HUDEP-2 (cell line): ENCODE measurements around the gene UNKL.

Experiments used
- DNase-seq, 76 experiments: peaks; one replicate each; lab custom pipeline; 2025; ENCODE audit not compliant: unreplicated experiment in 76 of 76; lab: John Stamatoyannopoulos, UW

Gene UNKL

DNA sequence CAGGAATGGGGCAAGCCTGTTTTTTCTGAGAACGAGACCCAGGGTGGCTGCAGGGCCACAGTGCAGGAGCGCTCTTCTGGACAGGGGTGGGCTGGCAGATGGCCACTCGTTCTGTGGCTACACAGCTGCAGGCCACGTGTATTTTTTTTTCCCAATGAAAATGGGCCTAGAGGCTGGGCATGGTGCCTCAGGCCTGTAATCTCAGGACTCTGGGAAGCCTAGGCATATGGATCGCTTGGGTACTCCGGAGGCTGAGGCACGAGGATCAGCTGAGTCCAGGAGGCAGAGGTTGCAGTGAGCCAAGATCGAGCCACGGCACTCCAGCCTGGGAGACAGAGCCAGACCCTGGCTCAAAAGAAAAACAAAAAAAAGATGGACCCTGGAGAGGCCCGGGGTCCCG is 6.8 kb downstream of the UNKL start:
- DNase-seq: no peak

DNA sequence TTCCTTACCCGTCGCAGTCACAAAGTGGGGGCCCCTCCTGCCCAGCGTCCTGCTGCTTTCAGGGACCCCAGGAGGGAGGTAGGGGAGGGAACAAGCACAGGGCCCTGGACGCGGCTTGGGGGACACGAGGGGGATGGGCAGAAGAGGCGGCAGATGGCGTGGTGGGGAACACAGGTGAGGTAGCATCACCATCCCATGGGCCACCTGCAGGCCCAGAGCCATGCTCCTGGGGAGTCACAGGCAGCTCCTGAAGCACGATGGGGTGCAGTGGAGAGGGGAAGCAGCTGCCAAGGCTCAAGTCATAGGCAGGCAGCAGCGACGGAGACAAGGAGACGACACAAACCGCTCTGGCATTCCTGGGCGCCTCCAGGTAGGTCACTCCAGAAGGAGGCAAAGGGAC is 10.8 kb downstream of the UNKL start:
- DNase-seq: no peak

DNA sequence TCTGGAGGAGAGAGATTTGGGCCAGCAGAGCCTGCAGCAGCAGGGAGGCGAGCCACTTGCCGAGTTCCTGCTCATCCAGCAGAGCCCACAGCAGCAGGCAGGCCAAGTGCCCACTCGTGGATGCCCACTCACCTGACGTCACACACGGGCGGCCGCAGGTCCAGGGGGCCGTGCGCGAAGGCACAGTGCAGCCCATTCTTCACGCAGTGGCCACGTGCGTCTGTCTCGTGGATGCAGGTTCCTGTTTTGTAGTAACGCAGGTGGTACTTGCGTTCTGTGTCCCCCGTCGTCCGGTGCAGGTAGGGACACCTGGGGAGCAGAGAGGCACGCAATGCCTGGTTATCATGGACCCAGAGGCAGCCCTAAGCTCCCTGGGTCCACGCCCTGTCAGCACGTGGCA is 11.5 kb downstream of the UNKL start:
- DNase-seq: no peak

DNA sequence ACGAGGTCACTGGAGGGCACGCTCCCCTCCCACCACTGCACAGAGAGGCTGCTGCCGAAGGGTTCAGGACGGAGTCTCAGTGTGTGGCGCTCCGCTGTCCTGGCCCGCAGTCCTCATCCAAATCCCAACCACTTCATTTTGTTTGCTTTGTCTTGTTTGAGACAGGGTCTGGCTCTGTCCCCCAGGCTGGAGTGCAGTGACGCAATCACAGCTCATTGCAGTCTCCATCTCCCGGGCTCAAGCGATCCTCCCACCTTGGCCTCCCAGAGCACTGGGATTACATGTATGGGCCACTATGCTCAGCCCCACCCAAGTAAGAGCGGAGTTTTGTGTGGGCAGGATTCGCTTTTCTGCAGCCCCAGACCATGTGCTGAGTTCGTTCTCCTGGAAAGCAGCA is 12.7 kb downstream of the UNKL start:
- no peak for DNase-seq

DNA sequence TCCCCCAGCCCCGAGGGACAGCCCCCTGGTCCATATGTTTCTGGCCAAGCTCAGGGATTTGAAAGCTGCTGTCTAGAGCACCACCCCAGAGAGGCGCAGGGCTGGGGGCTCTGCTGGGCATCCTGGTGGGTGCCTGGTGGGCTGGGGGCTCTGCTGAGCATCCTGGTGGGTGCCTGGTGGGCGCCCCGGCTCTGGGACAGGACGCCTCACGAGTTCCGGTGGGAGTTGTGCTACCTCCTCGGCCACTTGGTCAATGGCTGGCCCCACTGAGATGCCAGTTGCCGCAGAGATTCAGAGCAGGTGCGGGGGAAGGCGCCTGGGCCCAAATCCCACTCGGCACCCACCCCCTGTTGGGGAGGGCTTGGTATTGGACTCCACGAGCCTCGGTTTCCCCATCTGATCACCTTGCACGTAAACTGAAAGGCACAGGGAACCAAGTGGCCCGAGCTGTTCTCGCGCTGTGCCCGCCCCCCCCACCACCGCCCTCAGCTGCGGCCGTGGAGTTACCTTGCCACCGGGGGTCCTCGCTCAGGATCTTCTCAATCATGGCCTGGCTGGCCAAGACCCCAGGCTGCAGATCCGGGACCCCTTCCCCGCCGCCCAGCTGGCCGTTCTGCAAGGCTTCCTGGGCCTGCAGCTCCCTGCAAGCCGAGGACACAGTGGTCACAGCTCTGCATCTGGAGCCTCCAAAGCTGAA is 13.3 kb downstream of the UNKL start:
- no peak for DNase-seq

DNA sequence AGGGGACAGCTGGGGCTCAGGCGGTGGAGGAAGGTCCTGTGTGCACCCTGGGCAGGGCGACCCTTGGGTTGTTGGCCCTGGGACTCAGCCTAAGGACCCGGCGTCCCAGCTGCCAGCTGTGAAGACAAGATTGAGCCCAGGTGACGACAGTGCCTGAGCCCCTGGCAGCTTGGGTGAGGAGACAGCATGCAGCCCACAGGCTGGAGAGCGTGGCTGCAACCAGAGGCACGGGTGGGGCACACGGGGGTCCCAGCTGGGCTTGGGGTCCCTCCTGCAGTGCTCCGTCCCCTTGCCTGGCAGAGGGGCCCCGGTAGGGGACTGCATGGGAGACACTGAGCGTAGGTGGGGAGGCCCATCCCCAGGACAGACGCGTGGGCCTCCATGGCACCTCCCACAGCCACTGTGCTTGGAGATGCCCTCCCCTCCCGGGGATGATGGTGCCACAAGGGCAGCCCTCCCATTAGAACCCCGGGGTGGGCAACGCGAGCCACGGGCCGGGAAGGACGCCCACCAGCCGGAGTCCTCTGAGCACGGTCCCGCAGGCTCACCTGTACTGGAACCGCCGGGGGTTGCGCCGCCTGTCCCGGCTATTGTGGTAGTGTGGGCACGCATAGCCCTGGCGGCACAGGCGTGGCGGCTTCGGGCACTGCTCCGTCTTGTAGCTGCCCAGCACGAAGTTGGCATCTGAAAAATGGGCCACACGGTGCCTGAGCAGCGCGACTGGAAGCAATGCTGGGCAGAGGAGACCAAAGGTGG is 15.5 kb downstream of the UNKL start:
- DNase-seq: no peak

DNA sequence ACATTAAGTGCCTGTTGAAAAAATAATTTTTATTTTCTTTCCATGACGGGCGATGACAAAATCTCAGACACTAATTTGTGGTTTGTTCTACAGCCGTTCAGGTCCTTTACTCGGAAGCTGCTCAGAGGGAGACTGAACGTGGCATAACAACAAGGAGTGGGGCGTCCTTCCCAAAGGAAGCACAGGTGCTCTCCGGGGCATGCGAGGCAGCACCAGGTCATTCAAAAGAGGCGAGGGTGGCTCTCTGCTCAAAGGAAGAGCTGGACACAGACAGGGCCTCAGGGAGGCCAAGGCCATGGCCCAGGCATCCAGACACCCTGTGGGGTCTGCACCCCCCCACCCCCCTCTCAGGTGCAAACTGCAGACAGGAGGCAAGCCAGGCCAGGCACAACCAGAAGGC is 16.2 kb downstream of the UNKL start:
- DNase-seq: no peak

DNA sequence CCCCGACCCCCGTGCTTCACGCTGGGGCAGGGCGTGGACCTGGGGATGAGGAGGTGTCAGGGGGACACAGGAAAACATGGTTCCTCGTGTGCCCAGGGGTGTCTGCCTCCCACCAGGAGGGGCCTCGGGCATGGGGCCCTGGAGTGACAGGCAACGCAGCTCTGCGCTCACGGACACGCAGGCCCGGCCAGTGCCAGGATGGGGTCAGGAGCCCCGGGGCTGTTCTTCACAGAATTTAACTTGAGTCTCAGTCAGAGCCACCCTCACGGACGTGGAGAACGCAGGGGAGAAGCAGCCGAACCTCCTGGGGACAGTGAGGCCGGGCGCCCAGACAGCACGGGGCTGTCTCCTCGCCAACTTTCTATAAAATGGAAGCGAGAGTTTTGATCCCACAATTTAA is 16.7 kb downstream of the UNKL start:
- no peak for DNase-seq

DNA sequence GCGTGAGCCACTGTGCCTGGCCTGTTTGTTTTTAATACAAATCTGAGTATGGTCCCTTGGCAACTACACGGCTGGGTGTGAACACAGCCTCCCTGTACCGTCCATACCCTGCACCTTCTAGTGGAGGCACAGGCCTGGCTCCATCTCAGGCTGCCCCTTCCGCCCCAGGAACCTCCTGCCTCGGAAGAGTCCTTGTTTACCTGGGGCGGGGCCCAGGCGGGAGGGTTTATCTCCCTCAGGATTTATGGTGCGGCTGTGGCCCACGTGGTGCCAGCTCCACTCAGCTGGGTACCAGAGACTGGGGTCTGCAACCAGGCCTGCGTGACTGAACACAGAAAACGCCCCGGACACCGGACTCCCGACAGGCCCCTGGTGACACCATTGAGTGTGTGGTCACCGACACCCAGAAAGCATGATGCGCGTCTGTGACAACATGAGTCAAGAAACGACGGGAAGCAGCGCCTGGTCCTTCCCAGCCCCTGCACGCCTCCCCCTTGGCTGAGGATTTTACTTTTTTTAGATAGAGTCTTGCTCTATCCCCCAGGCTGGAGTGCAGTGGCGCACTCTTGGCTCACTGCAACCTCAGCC is 19.0 kb downstream of the UNKL start:
- no peak for DNase-seq

DNA sequence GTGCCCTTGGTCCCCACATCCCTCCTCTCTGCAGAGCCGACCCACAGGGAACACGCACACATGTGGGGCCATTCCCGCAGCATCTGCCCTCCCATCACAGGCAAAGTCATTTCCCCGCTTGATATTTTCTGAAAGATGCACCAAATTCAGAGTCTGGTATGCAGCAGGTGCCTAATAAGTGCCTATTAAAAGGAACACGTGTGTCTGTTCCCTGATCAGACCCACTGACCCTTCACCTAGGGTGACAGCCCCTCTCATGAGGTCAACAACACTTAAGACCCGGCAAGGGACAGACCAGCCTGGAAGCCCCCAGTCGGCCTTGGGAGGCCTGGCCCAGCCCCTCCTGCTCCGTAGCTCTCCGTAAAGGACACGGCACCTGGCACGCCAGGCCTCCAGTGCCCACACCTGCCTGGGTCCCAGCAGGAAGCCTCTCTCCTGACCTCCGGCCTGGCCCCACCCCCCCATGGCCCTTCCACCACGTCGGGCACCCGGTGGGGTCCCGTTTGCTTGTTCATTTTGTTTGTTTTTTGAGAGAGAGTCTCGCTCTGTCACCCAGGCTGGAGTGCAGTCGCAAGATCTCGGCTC is 20.0 kb downstream of the UNKL start:
- DNase-seq: no peak

DNA sequence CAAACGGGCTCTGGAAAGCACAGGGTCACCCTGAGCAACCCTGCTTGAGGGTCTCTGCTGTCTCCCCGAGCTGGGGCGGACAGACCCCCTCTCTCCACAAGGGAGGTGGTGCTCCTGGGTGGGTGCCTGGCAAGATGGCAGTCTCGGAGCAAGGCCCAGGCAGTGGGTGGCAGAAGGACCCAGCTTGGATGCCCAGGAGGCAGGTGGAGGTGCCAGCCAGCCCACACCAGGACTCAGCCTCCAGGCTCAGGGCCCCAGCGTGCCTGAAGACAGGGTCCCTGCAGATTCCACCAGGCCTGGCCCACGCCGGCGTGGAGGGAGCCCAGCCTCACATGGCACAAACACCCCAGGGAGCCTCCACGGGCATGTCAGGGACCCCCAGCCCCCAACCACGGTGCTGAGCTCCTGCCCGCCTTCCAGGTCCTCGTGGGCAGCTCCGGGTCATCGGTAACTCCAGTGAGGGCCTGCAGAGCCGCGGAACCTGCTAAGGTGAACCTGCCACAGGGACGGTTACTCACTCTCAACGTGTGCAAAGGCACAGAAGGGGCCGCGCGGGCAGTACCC is 20.8 kb downstream of the UNKL start:
- DNase-seq: no peak

DNA sequence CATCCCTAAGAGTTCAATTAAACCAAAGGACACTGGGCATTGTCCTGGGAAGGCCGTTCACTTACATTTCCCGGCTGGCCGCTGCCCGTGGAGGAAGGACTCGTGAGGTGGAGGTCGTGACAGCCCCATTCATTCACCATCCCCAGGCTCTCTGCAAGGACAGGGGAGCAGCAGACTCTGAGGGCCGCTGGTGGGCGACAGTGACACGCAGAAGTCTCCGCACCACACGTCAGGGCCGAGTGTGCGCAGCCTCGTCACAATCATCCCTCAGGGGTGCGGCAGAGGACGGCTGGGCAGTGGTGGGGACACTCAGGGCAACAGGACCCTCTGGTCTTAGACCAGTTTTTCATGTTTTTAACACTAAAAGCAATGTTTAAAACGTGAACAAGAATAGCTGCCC is 21.7 kb downstream of the UNKL start:
- DNase-seq: no peak

DNA sequence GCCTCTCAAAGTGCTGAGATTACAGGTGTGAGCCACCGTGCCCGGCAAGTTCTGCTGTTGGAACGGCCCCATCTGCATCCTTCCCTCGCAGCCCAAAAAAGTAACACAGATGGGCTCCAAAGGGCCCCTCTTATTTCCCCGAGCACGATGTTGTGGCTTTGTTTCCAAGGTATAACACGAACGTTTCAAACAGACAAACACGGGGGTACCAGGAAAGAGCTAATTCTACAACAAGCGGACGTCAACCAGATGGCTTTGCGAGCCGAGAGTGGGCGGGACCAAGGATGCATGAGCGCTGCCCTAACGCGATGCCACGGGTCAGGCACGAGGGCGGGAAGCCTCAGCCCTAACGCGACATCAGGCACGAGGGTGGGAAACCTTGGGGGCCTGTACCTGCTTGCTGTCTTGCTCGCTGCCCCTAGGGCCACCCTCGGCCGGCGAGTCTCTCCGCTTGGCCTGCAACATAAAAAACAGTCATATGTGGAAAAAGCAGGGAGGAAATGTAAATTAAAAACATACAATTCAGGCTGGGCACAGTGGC is 24.2 kb downstream of the UNKL start:
- DNase-seq: no peak

DNA sequence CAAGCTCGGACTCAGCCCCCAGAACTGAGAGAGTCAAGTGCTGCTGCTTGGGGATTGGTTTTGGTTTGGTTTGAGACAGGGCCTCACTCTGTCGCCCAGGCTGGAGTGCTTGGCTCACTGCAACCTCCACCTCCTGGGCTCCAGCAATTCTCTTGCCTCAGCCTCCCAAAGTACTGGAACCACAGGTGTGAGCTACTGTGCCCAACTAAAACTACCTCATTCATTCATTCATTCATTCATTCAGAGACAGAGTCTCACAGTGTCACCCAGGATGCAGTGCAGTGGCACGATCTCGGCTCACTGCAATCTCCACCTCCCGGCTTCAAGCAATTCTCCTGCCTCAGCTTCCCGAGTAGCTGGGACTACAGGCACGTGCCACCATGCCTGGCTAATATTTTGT is 24.7 kb downstream of the UNKL start:
- no peak for DNase-seq

DNA sequence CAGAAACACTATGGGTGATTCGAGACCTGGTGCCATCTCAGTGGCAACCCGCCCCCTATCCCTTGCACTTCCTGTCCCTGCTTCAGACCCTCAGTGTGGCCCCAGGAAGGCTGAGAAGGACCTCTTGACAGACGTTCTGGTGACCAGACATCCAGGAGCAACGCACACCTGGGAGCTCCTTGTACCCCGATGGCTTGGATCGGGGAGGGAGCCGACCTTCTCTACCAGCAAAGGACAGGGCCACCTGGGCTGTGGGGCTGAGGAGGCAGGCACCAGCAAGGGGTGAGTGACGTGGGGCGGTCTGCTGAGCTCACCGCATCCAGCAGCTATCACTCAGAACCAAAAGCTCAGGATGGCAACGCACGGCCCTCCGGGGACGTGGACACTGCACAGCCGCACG is 27.2 kb downstream of the UNKL start:
- DNase-seq: no peak

DNA sequence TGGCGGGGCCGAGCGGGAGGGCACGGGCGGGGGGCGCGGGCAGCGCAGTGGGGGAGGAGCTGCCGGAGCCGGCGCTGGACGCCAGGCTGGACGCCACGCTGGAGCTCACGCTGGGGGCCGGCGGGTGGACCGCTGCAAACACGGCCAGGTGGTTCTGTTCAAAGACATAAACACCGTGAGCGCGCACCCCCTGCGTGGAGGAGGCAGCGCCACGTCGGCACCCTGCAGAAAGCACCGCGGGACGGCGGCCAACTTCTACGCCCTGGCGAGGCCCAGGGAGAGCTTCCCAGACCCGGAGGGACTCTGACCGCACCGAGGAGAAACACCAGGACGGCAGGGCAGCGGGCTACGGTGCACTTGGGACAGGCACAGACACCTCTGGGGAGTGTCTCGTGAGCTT is 29.3 kb downstream of the UNKL start:
- no peak for DNase-seq

DNA sequence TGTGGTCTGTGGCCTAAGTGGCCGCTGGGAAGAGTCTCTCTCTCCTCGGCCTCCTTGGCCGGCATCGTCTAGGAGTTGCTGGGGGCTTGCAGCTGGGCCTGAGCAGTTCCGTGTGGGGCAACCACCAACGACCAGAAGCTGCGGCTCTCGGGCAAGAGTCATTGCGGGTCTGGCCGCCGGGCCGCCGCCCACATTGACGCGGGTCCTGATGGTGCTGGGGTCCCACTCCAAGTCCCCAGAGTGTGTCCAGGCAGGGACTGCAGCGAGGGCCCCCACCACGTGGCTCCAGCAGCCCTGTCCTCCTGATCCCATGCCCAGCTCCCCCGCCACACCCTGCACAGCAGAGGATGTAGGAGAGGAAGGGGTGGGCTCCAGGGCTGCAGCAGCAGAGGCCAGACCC is 30.9 kb downstream of the UNKL start:
- no peak for DNase-seq

DNA sequence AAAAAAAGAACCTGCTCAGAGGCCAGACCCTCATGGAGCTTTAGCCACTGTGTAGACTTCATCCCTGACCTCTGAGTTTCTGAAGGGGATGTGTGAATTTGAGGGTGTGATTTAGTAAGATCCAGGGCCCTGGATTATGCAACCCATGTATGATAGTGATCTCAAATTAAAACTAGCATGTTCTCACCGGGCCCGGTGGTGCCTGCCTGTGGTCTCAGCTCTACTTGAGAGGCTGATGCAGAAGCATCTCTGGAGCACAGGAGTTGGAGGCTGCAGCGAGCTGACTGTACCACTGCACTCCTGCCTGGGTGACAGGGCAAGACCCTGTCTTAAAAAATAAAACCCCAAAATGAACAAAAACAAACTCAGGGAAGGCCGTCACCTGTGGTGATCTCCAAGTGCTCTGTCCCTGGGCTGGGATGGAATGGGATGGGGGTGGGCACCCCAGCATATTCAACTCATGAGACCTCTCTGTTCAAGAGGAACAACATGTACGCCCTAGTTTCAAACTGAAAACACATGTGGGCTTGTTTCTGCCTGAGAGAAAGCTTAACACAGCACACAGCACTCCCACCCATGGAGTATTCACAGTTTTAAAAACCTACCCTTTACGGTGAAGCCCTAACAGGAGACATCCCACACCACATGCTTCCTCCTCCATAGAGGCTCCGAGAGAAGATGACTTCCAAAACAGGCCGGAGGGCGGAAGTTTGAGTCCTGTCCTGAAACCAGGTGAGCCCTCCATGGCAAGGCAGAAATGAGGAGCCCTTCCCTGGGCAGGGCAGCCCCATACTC is 32.7 kb downstream of the UNKL start:
- DNase-seq: no peak

DNA sequence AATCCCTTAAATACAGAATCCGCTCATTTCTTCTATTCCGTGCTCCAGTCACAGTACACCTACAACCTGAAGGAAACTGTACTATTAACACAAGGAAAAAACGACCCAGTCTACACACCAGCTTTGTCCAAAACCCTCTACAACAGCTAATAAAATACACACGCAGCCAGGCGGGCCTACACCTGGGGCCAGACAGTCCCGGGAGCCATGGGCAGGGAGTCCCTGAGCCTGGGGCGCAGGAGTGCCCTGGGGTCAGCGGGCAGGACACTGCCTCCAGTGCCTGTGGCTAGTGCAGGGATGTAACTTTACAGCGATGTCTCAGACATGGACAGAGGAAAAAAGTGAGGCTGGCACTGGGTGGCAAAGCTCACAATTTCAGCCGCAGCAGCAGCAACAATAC is 34.3 kb downstream of the UNKL start:
- DNase-seq: no peak

DNA sequence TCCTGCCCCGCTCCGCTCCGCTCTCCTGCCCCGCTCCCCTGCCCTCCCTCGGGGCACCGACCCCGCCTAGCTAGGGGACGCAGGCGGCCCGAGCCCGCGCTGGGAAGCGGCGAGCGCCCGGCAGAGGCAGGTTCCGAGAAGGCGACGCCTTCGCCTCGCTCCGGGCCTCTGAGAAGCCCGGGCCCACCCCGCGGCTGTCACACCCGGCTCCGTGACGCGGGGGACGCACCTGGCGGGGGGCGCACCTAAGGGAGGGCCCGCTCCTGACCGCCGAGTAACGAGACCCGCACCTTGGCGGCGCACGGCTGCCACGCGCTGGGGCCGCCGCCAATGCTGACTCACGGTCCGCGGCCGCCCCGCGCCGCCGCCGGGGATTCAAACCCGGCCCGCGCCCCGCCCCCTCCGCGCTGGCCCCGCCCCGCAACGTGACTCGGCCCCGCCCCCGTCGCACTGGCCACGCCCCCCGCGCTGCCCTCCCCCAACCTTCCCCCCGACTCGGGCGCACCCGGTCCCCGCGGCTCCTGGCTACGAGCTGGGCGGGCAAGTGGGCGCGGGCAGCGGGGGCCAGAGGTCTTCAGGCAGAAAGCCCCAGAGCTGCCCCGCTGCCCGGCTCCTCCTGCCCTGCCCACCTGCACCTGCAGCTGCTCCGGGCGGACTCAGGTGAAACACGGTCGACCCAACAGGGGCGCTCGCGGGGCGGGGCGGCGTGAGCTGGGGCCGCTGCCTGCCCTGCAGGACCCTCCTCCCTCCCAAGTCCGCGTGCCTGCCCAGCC is 35.0 kb downstream of the UNKL start:
- DNase-seq: peak in 55 of 76 experiments; percentile 14 to 76 (median 54)
